Retinal pigment epithelial cell (primary cell): ENCODE data around the gene PLOD3.

Experiments used
- DNase-seq: peaks from one replicate; pipeline ENCODE4 v3.0.0-alpha.2; 2010; ENCODE audit warnings: low read depth
- H3K4me3 ChIP-seq: 2 replicates; pipeline ENCODE4 v1.5.1; 2011; ENCODE audit warnings: mild to moderate bottlenecking, low read length, control low read depth, moderate library complexity
- CTCF ChIP-seq: conservative IDR thresholded peaks from 2 replicates; pipeline ENCODE4 v1.5.1; 2011; ENCODE audit warnings: low read depth, low read length, control low read depth, inconsistent platforms

Gene PLOD3

DNA sequence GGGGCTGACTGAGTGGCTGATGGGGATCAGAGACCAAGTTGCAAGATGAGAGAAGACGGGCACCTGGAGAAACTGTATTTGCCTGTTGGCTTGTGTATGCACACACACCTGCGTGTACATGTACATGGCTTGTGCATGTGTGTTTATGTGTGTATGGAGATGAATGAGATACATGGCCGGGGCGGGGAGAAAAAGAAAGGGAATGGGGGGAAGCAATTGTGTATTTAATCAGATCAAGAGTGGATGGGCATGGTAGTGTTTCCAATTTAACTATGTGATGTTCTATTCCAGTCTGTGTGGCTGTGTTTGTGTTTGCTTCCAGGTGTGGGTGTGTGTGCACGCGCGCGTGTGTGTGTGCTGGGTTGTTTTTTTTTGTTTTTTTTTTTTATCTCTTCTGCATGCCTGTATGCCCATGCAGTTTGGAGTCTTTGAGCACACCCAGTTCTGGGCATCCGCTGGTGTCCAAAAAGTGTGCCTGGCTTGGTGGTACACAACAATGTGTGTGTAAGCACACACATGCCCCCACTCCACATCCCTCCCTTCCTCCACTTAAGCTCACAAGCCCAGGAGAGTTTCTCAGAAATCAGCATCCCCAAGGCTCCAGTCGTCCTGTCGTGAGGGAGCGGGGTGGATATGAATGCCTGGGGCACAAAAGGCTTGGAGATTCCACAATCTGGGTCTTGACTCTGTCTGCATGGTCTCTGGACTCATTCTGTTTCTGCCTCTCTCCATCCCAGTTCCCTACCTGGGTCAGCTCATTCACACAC is 49.6 kb downstream of the PLOD3 start:
- TF ChIP-seq CTCF: no peak
- no peak overlapping the region for H3K4me3 ChIP-seq
- no peak for DNase-seq

- no peak for DNase-seq
- no peak overlapping the region for H3K4me3 ChIP-seq
- TF ChIP-seq CTCF: no peak
These were observed 50.3 kb downstream of the PLOD3 start for GRCh38 chr7:101166909-101167644.

GRCh38 chr7:101166648-101166908 is 50.8 kb downstream of the PLOD3 start:
- H3K4me3 ChIP-seq: no peak overlapping the region
- no peak for TF ChIP-seq CTCF
- no peak for DNase-seq

GRCh38 chr7:101165958-101166647 is 51.3 kb downstream of the PLOD3 start:
- DNase-seq: no peak
- no peak for TF ChIP-seq CTCF

DNA sequence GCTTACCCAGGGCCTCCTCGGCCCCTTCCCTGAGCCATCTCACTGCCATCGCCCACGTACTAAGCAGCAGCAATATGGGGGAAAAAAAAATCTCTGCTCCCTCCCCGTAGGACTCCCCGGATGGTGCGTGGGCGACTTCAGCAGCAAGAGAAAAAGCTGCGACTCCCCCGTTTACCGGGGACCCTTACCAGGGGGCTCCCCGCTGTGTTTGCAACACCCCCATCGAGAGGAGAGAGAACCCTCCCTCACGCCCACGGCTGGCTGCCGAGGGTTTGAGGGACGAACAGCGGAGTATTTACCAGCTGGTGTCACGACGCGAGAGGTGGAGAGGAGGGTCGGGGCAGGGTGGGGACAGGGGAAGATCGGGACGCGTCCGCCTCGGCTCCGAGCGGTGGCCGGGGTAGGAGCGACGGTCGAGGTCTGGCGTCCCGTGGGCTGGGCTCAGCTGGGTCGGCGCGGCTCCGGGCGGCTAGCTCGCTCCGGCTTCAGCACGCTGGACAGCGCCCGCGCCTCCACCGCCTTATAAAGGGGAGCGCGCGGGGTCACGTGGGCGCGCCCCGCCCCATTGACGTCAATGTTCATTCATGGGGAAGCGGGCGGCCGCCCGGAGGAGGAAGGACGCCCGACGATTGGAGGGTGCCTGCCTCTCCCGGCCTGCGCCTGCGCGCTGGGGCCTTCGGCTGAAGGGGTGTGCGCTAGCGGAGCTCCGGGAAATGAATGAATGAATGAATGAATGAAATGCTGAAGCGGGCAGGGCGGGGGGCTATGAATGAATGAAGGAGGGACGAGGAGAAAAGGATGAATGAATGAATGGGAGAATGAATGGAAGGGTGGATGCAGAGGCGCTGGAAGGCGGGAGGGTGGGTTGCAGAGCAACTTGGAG is 52.1 kb downstream of the PLOD3 start, which contains the start of gene VGF:
VGF (minus strand) TSS at position 495 of the 883 bp plus-strand sequence. CDS start 726 bp downstream, outside the sequence.
- no peak for TF ChIP-seq CTCF
- peak; percentile 55 for DNase-seq
- H3K4me3 ChIP-seq: peak within 1 kb of the TSS; percentile 30

More at GRCh38 chr7:101165958-101166647, 51.3 kb downstream of the PLOD3 start:
- H3K4me3 ChIP-seq: peak overlapping the region; percentile 30

GRCh38 chr7:101164071-101164840 is 53.1 kb downstream of the PLOD3 start:
- no peak for DNase-seq
- peak overlapping the region; percentile 12 for H3K4me3 ChIP-seq
- no peak for TF ChIP-seq CTCF
